ENCODE data around the gene FBXW11. TPM values are rescaled to one million over a fixed set of nuclear protein-coding genes. Genes with fewer than 3 reads are reported as not detected.
"Not testable (repeated sequence)": the region's sequence is repeated elsewhere in the genome, so short reads cannot be mapped to it uniquely, and the experiment has no call there.

Gene FBXW11
- polyA plus RNA-seq, 1 donor from 2014 or later: 103 TPM

GRCh38 chr5:171945476-171945875 lies 61.0 kb downstream of the FBXW11 start:
- Histone ChIP-seq H3K9me2 (ENCODE audit: insufficient read depth, low read length) (no peaks in the 10 kb centered on the region), H3K4me2 (ENCODE audit: low read length) (no peak overlapping the region), H3K36me3 (ENCODE audit: insufficient read depth, low read length) (no peaks in the 10 kb centered on the region), H3K9me3 (ENCODE audit: low read length) (no peaks in the 10 kb centered on the region), H3K9ac (ENCODE audit: low read length) (no peak overlapping the region), H3K27ac (ENCODE audit: low read length) (no peak overlapping the region), H3F3A (ENCODE audit: insufficient read depth, low read length, poor library complexity, severe bottlenecking) (no peaks in the 10 kb centered on the region), H4K20me1 (ENCODE audit: insufficient read depth) (no peaks in the 10 kb centered on the region), H3K4me3 (ENCODE audit: low read length) (no peak overlapping the region), H3K79me2 (replicated peaks; ENCODE audit: insufficient read depth, low read length) (peaks cover 39% of the 10 kb centered on the region), H3K27me3 (ENCODE audit: insufficient read depth, low read depth, low read length) (no peaks in the 10 kb centered on the region), H2AFZ (ENCODE audit: low read depth, low read length) (no peak overlapping the region)
- TF ChIP-seq REST (IDR thresholded peaks at IDR 0.05; ENCODE audit: borderline replicate concordance): no peak
- TF ChIP-seq EP300 (conservative IDR thresholded peaks at IDR 0.05; ENCODE audit: poor library complexity, severe bottlenecking): no peak
- TF ChIP-seq TAF1 (IDR thresholded peaks at IDR 0.05; ENCODE audit: low read depth): no peak
- no peak for TF ChIP-seq EZH2 (IDR thresholded peaks at IDR 0.05; ENCODE audit: borderline replicate concordance, insufficient read depth, low read length, poor library complexity, severe bottlenecking)
- no peak for TF ChIP-seq RAD21 (conservative IDR thresholded peaks at IDR 0.05)
- no peak for TF ChIP-seq MXI1 (conservative IDR thresholded peaks at IDR 0.05; ENCODE audit: poor library complexity, severe bottlenecking)
- no peak for TF ChIP-seq POLR2AphosphoS5 (IDR thresholded peaks at IDR 0.05)
- no peak for TF ChIP-seq SMC3 (conservative IDR thresholded peaks at IDR 0.05; ENCODE audit: poor library complexity)

- H3K27ac ChIP-seq (ENCODE audit: low read length): no peak overlapping the region
- H3K9me3 ChIP-seq (ENCODE audit: low read length): no peaks in the 10 kb centered on the region
- H3K27me3 ChIP-seq (ENCODE audit: insufficient read depth, low read depth, low read length): no peaks in the 10 kb centered on the region
- no peaks in the 10 kb centered on the region for H3K36me3 ChIP-seq (ENCODE audit: insufficient read depth, low read length)
- peaks cover 34% of the 10 kb centered on the region for H3K79me2 ChIP-seq (replicated peaks; ENCODE audit: insufficient read depth, low read length)
- no peak for TF ChIP-seq RAD21 (conservative IDR thresholded peaks at IDR 0.05)
- TF ChIP-seq MXI1 (conservative IDR thresholded peaks at IDR 0.05; ENCODE audit: poor library complexity, severe bottlenecking): no peak
- no peak for TF ChIP-seq REST (IDR thresholded peaks at IDR 0.05; ENCODE audit: borderline replicate concordance)
- no peak for TF ChIP-seq TAF1 (IDR thresholded peaks at IDR 0.05; ENCODE audit: low read depth)
- no peak for TF ChIP-seq POLR2AphosphoS5 (IDR thresholded peaks at IDR 0.05)
- TF ChIP-seq EP300 (conservative IDR thresholded peaks at IDR 0.05; ENCODE audit: poor library complexity, severe bottlenecking): no peak
- no peak for TF ChIP-seq SMC3 (conservative IDR thresholded peaks at IDR 0.05; ENCODE audit: poor library complexity)
- TF ChIP-seq EZH2 (IDR thresholded peaks at IDR 0.05; ENCODE audit: borderline replicate concordance, insufficient read depth, low read length, poor library complexity, severe bottlenecking): no peak
- no peak for TF ChIP-seq CTCF (IDR thresholded peaks at IDR 0.05; ENCODE audit: poor library complexity, severe bottlenecking)
- H3K9ac ChIP-seq (ENCODE audit: low read length): no peak overlapping the region
- no peak overlapping the region for H3K4me3 ChIP-seq (ENCODE audit: low read length)
- H2AFZ ChIP-seq (ENCODE audit: low read depth, low read length): no peak overlapping the region
- no peaks in the 10 kb centered on the region for H3F3A ChIP-seq (ENCODE audit: insufficient read depth, low read length, poor library complexity, severe bottlenecking)
- no peak overlapping the region for H3K4me2 ChIP-seq (ENCODE audit: low read length)
- no peaks in the 10 kb centered on the region for H4K20me1 ChIP-seq (ENCODE audit: insufficient read depth)
- H3K9me2 ChIP-seq (ENCODE audit: insufficient read depth, low read length): no peaks in the 10 kb centered on the region
Observed at GRCh38 chr5:171945066-171945465, 61.4 kb downstream of the FBXW11 start.

GRCh38 chr5:171942112-171942516 lies 64.3 kb downstream of the FBXW11 start:
- not testable (repeated sequence) for H3K27me3 ChIP-seq (ENCODE audit: insufficient read depth, low read depth, low read length); H3K4me2 ChIP-seq (ENCODE audit: low read length); H3K9me3 ChIP-seq (ENCODE audit: low read length); H3K9ac ChIP-seq (ENCODE audit: low read length); H4K20me1 ChIP-seq (ENCODE audit: insufficient read depth); H2AFZ ChIP-seq (ENCODE audit: low read depth, low read length); H3F3A ChIP-seq (ENCODE audit: insufficient read depth, low read length, poor library complexity, severe bottlenecking); H3K9me2 ChIP-seq (ENCODE audit: insufficient read depth, low read length); H3K27ac ChIP-seq (ENCODE audit: low read length); H3K4me3 ChIP-seq (ENCODE audit: low read length); H3K36me3 ChIP-seq (ENCODE audit: insufficient read depth, low read length)
- peaks cover 32% of the 10 kb centered on the region for H3K79me2 ChIP-seq (replicated peaks; ENCODE audit: insufficient read depth, low read length)

- not testable (repeated sequence) for H3K9me2 ChIP-seq (ENCODE audit: insufficient read depth, low read length); H3K4me2 ChIP-seq (ENCODE audit: low read length); H3K9me3 ChIP-seq (ENCODE audit: low read length); H3K27me3 ChIP-seq (ENCODE audit: insufficient read depth, low read depth, low read length); H3F3A ChIP-seq (ENCODE audit: insufficient read depth, low read length, poor library complexity, severe bottlenecking); H3K9ac ChIP-seq (ENCODE audit: low read length); H2AFZ ChIP-seq (ENCODE audit: low read depth, low read length); H4K20me1 ChIP-seq (ENCODE audit: insufficient read depth); H3K4me3 ChIP-seq (ENCODE audit: low read length); H3K27ac ChIP-seq (ENCODE audit: low read length); H3K36me3 ChIP-seq (ENCODE audit: insufficient read depth, low read length)
- H3K79me2 ChIP-seq (replicated peaks; ENCODE audit: insufficient read depth, low read length): peaks cover 34% of the 10 kb centered on the region
Observed at GRCh38 chr5:171941675-171942074, 64.8 kb downstream of the FBXW11 start.
